ENCODE results near the gene C4BPB. TPM values are rescaled to one million over a fixed set of nuclear protein-coding genes. Genes with fewer than 3 reads are reported as not detected.

The C4BPB gene
- total and polyA plus RNA-seq, 2 experiments from 2014 or later = not detected

- DNase-seq = peak; percentile 49
- in situ Hi-C loops (cut with MboI) = no loop called here
- WGBS, 2 experiments (ENCODE audit: low coverage in 1 of 2, low lambda C conversion rate in 2 of 2, missing lambda C conversion rate in 2 of 2) = 36 to 39% methylated on average over 4 of the region's 4 CpGs
These were observed 14.5 kb upstream of the C4BPB start for GRCh38 chr1:207073906-207074820.

GRCh38 chr1:207076181-207076955 lies 12.3 kb upstream of the C4BPB start:
- peak; percentile 32 for DNase-seq

More at GRCh38 chr1:207073906-207074820, 14.5 kb upstream of the C4BPB start:
- Histone ChIP-seq H3F3A (ENCODE audit: insufficient read depth) (no peaks in the 10 kb centered on the region), H4K20me1 (ENCODE audit: insufficient read depth) (no peaks in the 10 kb centered on the region), H3K9me3 (ENCODE audit: low read depth) (no peaks in the 10 kb centered on the region), H3K9ac (no peak overlapping the region), H3K79me2 (ENCODE audit: insufficient read depth) (no peaks in the 10 kb centered on the region), H3K27ac (no peak overlapping the region), H2AFZ (no peak overlapping the region), H3K4me2 (ENCODE audit: unreplicated experiment) (no peak overlapping the region), H3K27me3 (replicated peaks; ENCODE audit: insufficient read depth) (no peaks in the 10 kb centered on the region), H3K9me2 (ENCODE audit: insufficient read depth) (no peaks in the 10 kb centered on the region), H3K36me3 (ENCODE audit: low read depth) (no peaks in the 10 kb centered on the region), H3K4me1 (ENCODE audit: insufficient read depth) (no peaks in the 10 kb centered on the region), H3K4me3 (no peak overlapping the region)
- TF ChIP-seq EZH2 (IDR thresholded peaks at IDR 0.05; ENCODE audit: insufficient read depth, poor library complexity, severe bottlenecking) = no peak
- TF ChIP-seq EZH2phosphoT487 (IDR thresholded peaks at IDR 0.05; ENCODE audit: insufficient read depth, low read depth) = no peak

GRCh38 chr1:207077012-207077411 lies 11.6 kb upstream of the C4BPB start:
- WGBS, 2 experiments (ENCODE audit: low coverage in 1 of 2, low lambda C conversion rate in 2 of 2, missing lambda C conversion rate in 2 of 2) = 97 to 100% methylated on average over 1 of the region's 1 CpG
- H3K36me3 ChIP-seq (ENCODE audit: low read depth) = no peaks in the 10 kb centered on the region
- H3K27ac ChIP-seq = no peak overlapping the region
- TF ChIP-seq EZH2 (IDR thresholded peaks at IDR 0.05; ENCODE audit: insufficient read depth, poor library complexity, severe bottlenecking) (no peak), EZH2phosphoT487 (IDR thresholded peaks at IDR 0.05; ENCODE audit: insufficient read depth, low read depth) (no peak)
- H4K20me1 ChIP-seq (ENCODE audit: insufficient read depth) = no peaks in the 10 kb centered on the region
- H2AFZ ChIP-seq = no peak overlapping the region
- in situ Hi-C loops (cut with MboI) = no loop called here
- no peaks in the 10 kb centered on the region for H3F3A ChIP-seq (ENCODE audit: insufficient read depth)
- H3K9me2 ChIP-seq (ENCODE audit: insufficient read depth) = no peaks in the 10 kb centered on the region
- H3K9ac ChIP-seq = no peak overlapping the region
- DNase-seq = no peak
- no peaks in the 10 kb centered on the region for H3K4me1 ChIP-seq (ENCODE audit: insufficient read depth)
- H3K4me2 ChIP-seq (ENCODE audit: unreplicated experiment) = no peak overlapping the region
- H3K9me3 ChIP-seq (ENCODE audit: low read depth) = no peaks in the 10 kb centered on the region
- H3K4me3 ChIP-seq = no peak overlapping the region
- no peaks in the 10 kb centered on the region for H3K27me3 ChIP-seq (replicated peaks; ENCODE audit: insufficient read depth)
- no peaks in the 10 kb centered on the region for H3K79me2 ChIP-seq (ENCODE audit: insufficient read depth)

More at GRCh38 chr1:207076181-207076955, 12.3 kb upstream of the C4BPB start:
- no peak overlapping the region for H3K27ac ChIP-seq
- H3K9me2 ChIP-seq (ENCODE audit: insufficient read depth) = no peaks in the 10 kb centered on the region
- H3K4me1 ChIP-seq (ENCODE audit: insufficient read depth) = no peaks in the 10 kb centered on the region
- no peaks in the 10 kb centered on the region for H3K79me2 ChIP-seq (ENCODE audit: insufficient read depth)
- no peaks in the 10 kb centered on the region for H3K27me3 ChIP-seq (replicated peaks; ENCODE audit: insufficient read depth)
- TF ChIP-seq EZH2phosphoT487 (IDR thresholded peaks at IDR 0.05; ENCODE audit: insufficient read depth, low read depth) = no peak
- no peak for TF ChIP-seq EZH2 (IDR thresholded peaks at IDR 0.05; ENCODE audit: insufficient read depth, poor library complexity, severe bottlenecking)
- 69 to 74% methylated on average over 5 of the region's 5 CpGs for WGBS, 2 experiments (ENCODE audit: low coverage in 1 of 2, low lambda C conversion rate in 2 of 2, missing lambda C conversion rate in 2 of 2)
- no peak overlapping the region for H3K4me2 ChIP-seq (ENCODE audit: unreplicated experiment)
- H2AFZ ChIP-seq = no peak overlapping the region
- no peaks in the 10 kb centered on the region for H3F3A ChIP-seq (ENCODE audit: insufficient read depth)
- no peaks in the 10 kb centered on the region for H3K36me3 ChIP-seq (ENCODE audit: low read depth)
- H3K9me3 ChIP-seq (ENCODE audit: low read depth) = no peaks in the 10 kb centered on the region
- in situ Hi-C loops (cut with MboI) = no loop called here
- no peak overlapping the region for H3K9ac ChIP-seq
- H4K20me1 ChIP-seq (ENCODE audit: insufficient read depth) = no peaks in the 10 kb centered on the region
- no peak overlapping the region for H3K4me3 ChIP-seq

All from GM23248 (cell line).